Tongue (tissue), 3 donors: Measurements from ENCODE around the gene C2CD2. TPM values are rescaled to one million over a fixed set of nuclear protein-coding genes. Genes with fewer than 3 reads are reported as not detected.

Source experiments
- DNase-seq: peaks from one replicate; pipeline ENCODE4 v3.0.0-alpha.2; 2015
- small RNA-seq: library from RNA; depleted of rRNA; stranded (forward); fragments of <200 nt; gene quantifications from one replicate; pipeline ENCODE3, GENCODE V24; 2014; ENCODE audit warnings: low replicate concordance
- total RNA-seq: library from RNA; depleted of rRNA; stranded (reverse); fragments of >200 nt; gene quantifications from one replicate; pipeline ENCODE4 v1.2.3, GENCODE V29; 2014

Gene C2CD2
- total RNA-seq, 1 donor from 2014 or later, result 12.1 TPM

DNA sequence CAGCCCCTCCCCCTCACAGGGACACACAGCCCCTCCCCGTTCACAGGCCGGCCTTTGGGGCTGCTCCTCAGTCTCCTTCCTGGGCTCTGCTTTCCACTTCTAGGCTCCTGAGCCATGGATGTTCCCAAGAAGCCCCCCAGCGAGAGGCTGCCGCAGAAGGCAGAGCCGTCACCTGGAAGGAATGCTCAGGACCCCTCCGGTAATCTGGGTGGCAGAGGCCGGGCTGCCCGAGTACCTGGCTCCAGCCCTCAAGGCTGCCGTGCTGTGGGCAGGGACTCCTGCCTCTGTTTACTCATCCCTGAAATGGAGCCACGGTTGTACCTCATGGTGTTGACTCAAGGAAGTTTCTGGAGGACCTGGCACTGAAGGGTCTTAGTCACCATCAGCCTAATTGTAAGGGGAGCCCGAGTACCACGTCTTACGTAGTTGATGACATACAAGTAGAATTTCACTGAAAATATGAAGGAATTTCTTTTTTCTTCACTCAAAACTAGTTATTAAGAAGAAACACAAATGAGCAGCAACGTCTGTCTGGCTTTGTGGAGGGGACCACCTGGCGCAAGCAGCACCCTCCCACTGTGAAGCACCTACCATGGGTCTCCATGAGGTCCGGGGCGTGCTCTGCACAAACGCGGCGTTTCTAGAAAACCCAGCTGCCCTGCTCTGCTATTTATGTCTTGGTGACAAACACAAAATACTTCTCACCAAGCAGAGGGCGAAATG lies 108.3 kb downstream of the C2CD2 start:
- no peak for DNase-seq

DNA sequence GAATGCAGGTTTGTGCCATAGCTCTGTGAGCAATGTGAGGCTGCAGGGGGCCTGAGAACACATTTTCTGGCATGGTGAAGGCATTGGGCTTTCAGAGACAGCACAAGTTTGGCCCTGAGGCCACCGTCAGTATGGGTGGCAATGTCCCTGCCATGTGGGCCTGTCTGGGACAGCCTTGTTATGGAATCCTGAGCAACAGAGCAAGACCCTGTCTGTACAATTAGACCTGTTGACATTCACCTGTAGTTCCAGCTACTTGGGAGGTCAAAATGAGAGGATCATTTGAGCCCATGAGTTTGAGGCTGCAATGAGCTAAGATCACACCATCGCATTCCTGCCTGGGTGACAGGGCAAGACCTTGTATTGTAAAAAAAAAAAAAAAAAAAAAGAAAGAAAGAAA lies 110.2 kb downstream of the C2CD2 start:
- DNase-seq, result no peak

DNA sequence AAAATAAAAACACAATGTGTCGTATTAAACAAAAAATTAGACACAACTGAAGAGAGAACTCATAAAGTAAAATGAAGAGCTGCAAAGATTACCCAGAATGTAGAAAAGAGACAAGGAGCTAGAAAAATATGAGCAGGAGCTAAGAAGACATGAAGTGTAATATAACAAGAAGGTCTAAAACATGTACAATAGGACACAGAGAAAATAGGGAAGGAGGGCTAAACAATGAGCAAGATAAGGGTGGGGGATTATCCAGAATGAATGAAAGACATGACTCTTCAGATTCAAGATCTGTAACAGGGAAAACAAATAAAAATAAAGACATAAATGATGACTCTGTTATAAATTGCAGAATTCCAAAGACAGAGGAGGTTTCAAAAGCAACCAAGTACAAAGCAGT lies 112.9 kb downstream of the C2CD2 start:
- no peak for DNase-seq

DNA sequence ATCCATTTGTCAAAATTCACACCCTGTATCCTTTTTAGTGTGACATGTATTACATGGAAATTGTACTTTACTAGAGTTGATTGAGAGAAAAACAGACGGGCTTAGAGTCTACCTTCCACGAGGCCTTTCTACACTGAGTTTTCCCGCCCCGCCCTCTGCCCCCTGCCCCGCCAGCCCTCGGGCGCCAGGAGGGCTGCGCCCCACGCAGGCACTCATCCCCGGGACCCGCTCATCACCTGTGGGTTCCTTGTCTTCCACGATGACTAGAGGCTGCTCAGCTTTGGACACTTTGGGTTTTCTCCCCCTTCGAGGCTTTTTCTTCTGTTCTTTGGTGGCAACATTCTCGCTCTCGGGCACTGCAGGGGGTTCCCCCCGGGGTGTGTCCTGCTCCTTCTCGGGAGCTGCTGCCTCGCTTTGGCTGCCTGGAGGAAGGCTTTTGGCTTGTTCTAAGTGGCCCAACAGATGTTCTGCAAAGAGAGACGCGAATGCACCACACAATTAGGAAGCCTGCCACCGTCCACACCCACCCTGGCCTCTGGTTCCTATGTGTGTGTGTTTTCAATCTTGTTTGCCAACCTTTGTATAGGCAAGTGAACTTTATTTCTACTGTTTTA lies 114.3 kb downstream of the C2CD2 start:
- no peak for DNase-seq

DNA sequence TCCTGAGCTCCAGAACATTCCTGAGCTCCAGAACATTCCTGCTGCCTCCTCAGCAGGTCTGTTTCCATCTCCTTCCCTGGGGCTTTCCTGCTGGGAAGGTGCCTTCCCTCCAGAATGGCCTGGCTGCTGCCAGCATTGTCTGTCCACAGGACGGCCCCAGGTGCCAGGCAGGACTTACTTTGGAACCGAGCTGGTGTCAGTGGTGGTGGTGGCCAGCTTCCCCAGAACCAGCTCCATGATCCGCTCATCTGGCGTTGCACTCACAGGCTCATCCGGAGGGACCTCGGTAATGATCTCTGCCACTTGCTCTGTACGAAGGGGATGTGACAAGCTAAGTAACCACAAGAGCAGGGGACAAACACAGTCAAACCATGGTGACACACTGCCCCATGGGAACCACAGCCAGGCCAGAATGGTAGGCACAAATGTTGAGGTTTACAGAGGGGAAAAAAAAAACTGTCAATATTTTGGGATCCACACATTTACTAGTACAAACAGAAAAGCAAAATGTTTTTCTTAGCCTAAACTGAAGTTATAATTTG lies 116.0 kb downstream of the C2CD2 start:
- no peak for DNase-seq

DNA sequence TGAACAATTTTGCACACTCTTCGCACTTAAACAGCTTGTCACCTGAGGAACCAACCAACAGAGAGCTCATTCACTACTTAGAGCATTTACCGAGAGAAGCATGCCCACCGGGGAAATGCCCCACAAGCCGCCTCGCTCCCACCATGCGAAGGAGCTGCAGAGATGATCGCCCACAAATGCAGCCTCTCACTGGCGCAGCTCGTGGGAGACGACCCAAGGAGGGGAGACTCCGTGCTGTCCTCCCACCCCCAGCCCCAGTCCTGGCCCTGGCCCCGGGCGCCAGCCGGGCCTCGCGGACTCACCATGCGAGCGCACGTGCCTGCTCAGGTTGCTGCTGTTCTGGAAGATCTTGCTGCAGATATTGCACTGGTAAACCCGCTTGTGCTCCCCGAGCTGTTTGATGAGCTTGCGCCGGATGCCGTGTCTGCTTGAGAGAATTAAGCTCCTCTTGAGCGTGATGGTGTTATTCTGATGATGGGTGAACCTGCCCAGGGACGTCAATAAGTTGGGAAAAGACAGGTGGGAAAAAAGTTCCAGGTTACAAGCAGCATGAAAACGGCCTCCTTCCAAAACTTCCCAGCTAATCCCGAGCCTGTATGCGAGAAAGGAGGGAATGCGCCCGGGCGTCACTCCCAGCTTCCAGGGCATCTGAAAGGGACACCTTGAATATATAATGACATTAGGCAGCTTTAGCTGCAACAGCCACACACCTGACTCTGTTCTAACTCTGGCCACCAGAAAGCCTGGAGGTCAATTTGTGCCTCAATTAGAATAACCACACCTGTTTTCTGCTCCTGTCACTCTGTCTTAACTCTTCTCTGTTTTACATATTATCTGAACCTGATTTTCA lies 117.4 kb downstream of the C2CD2 start:
- DNase-seq, result no peak

DNA sequence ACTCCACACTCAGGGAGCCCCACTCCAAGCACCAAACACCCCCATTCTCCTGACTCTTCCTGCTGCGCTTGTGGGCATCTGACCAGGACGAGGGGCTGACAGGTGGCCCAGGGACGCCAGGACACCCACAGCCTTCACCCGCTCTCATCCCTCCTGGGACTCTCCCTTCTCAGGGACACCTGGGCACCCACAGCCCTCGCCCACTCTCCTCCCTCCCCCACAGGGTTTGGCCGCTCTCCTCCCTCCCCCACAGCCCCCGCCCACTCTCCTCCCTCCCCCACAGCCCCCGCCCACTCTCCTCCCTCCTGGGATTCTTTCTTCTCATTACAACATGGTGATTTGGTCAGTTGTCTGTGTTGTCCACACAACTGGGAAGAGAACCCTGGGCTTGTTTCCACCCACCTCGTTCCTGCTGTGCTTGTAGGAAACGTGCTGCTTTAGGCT lies 118.1 kb downstream of the C2CD2 start:
- DNase-seq, result no peak

Small RNA genes within 50 kb of the gene (small RNA-seq; reads per million reads assigned to genes)
- not detected for gene RF00334

Other genes starting within 250 kb of the C2CD2 start
- 15.6 TPM for gene RIPK4, start 187.0 kb downstream of the C2CD2 start, total RNA-seq
- gene PRDM15, start 74.7 kb downstream of the C2CD2 start, total RNA-seq, result 7.0 TPM
- 10.7 TPM for gene ZBTB21, start 56.3 kb upstream of the C2CD2 start, total RNA-seq
- gene UMODL1, start 117.3 kb upstream of the C2CD2 start, total RNA-seq, result 0.10 TPM